ENCODE data around the gene RTCA. TPM values are rescaled to one million over a fixed set of nuclear protein-coding genes. Genes with fewer than 3 reads are reported as not detected.
"Not testable (repeated sequence)": the region's sequence is repeated elsewhere in the genome, so short reads cannot be mapped to it uniquely, and the experiment has no call there.

RTCA gene
- total RNA-seq, 4 donors from 2014 or later: 6.0 to 41.9 (median 36.1) TPM

DNA sequence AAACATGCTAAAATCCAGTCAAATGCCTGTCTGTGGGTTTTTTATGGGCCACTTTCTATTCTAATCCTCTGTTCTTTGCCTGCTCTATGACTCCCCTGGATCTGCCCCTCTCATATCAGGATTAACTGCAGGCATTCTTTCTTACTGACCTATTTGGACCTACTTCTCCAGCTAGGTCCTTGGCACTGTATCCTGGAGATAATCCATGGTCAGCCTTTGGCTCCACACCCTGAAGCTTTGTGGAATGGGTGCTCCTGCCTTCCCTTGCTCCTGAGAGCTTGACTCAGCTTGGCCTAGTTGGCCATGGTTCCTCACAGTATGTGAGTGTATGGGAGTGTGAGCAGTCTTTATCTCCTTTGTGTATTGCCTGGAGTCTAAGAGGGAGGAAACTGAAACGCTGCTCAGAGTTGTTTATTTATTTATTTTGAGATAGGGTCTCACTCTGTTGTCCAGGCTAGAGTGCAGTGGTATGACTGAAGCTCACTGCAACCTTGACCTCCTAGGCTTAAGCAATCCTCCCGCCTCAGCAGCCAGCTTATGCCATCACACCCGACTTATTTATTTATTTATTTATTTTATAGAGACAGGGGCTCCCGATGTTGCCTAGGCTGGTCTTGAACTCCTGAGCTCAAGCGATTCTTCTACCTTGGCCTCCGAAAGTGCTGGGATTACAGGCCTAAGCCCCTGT is 57.5 kb downstream of the RTCA start:
- in situ Hi-C loops (cut with MboI; ENCODE audit: low pct_ligation_motif_present in 1 of 4, low pct_unique_long_range_greater_than_20kb in 1 of 4, low sequenced_read_pairs in 3 of 4): no loop called here
- no peak for DNase-seq
- no peaks in the 10 kb centered on the region for H3K27me3 ChIP-seq
- H3K27ac ChIP-seq: no peak overlapping the region
- intact Hi-C loops (cut with DNase I; ENCODE audit: low total_unique reads): no loop called here
- no peaks in the 10 kb centered on the region for H3K36me3 ChIP-seq
- no peak overlapping the region for H3K4me3 ChIP-seq
- H3K4me1 ChIP-seq: peaks cover 0 to 15% (median 0%) of the 10 kb centered on the region in 4 donors
- TF ChIP-seq EP300 (IDR thresholded peaks at IDR 0.05; ENCODE audit: low read depth) (no peak), POLR2AphosphoS5 (IDR thresholded peaks at IDR 0.05) (no peak), POLR2A (IDR thresholded peaks at IDR 0.05) (no peak)
- TF ChIP-seq, protein P1, sequence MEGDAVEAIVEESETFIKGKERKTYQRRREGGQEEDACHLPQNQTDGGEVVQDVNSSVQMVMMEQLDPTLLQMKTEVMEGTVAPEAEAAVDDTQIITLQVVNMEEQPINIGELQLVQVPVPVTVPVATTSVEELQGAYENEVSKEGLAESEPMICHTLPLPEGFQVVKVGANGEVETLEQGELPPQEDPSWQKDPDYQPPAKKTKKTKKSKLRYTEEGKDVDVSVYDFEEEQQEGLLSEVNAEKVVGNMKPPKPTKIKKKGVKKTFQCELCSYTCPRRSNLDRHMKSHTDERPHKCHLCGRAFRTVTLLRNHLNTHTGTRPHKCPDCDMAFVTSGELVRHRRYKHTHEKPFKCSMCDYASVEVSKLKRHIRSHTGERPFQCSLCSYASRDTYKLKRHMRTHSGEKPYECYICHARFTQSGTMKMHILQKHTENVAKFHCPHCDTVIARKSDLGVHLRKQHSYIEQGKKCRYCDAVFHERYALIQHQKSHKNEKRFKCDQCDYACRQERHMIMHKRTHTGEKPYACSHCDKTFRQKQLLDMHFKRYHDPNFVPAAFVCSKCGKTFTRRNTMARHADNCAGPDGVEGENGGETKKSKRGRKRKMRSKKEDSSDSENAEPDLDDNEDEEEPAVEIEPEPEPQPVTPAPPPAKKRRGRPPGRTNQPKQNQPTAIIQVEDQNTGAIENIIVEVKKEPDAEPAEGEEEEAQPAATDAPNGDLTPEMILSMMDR (IDR thresholded peaks at IDR 0.05): no peak
- peaks cover 6 to 9% of the 10 kb centered on the region in 2 donors for H3K9me3 ChIP-seq
- WGBS, 2 donors (ENCODE audit: low coverage in 1 of 2): 89 to 92% methylated on average over 5 to 6 of the region's 6 CpGs

DNA sequence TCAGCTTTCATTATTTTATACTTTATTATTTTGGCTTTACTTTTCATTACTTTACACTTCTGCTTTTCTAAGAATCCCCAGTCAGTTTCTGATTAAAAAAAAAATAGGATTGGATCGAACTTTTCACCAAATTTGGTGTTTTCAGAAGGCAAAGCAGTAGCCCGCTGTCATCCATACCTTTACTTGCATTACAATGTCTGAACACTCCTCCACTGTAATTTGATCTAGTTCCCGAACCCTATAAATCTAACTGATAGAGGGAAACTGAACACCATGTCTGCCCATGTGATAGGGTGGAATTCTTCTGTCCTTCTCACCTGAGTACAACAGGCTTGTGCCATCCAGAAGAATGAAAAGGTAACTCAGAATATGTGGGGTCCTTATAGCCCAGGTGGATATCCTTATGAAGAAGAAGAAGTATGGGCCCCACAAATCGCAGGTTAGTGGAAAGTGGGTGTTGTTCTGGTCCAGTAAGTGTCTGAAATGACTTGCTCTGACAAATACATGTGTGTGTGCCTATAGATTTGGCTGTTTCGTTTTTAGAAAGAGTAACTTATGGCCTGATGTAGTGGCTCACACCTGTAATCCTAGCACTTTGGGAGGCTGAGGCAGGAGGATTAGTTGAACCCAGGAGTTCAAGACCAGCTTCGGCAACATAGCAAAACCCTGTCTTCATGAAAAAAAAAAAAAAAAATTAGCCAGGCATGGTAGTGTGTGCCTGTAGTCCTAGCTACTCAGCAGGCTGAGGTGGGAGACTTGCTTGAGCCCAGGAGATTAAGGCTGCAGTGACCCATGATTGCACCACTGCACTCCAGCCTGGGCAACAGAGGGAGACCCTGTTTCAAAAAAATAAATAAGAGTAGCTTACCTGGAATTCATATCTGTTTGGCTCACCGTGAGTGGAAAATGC is 59.7 kb downstream of the RTCA start:
- in situ Hi-C loops (cut with MboI; ENCODE audit: low pct_ligation_motif_present in 1 of 4, low pct_unique_long_range_greater_than_20kb in 1 of 4, low sequenced_read_pairs in 3 of 4): no loop called here
- DNase-seq: no peak
- Histone ChIP-seq H3K36me3 (no peaks in the 10 kb centered on the region), H3K27ac (no peak overlapping the region), H3K4me3 (no peak overlapping the region), H3K4me1 (peaks cover 0 to 15% (median 0%) of the 10 kb centered on the region in 4 donors), H3K27me3 (no peaks in the 10 kb centered on the region), H3K9me3 (no peaks in the 10 kb centered on the region)
- WGBS, 2 donors (ENCODE audit: low coverage in 1 of 2): 74 to 78% methylated on average over 6 to 7 of the region's 7 CpGs
- TF ChIP-seq POLR2A (IDR thresholded peaks at IDR 0.05) (no peak), POLR2AphosphoS5 (IDR thresholded peaks at IDR 0.05) (no peak), EP300 (IDR thresholded peaks at IDR 0.05; ENCODE audit: low read depth) (no peak)
- TF ChIP-seq, protein P1 (IDR thresholded peaks at IDR 0.05): no peak
- intact Hi-C loops (cut with DNase I; ENCODE audit: low total_unique reads): no loop called here

DNA sequence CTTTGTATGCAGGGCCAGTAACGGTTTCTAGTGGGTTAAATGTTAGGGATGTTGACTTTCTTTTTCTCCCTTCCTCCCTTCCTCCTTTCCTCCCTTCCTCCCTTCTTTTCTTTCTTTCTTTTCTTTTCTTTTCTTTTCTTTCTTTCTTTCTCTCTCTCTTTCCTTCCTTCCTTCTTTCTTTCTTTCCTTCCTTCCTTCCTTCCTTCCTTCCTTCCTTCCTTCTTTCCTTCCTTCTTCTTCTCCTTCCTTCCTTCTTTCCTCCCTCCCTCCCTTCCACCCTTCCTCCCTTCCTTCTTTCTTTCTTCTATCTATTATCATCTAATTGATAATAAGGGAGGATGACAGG is 60.3 kb downstream of the RTCA start:
- DNase-seq; H3K36me3 ChIP-seq; H3K4me3 ChIP-seq; H3K27me3 ChIP-seq; H3K9me3 ChIP-seq; in situ Hi-C loops (cut with MboI; ENCODE audit: low pct_ligation_motif_present in 1 of 4, low pct_unique_long_range_greater_than_20kb in 1 of 4, low sequenced_read_pairs in 3 of 4); H3K27ac ChIP-seq; intact Hi-C loops (cut with DNase I; ENCODE audit: low total_unique reads): not testable (repeated sequence)
- 80 to 93% methylated on average over 1 of the region's 1 CpG for WGBS, 2 donors (ENCODE audit: low coverage in 1 of 2)
- H3K4me1 ChIP-seq: peaks cover 0 to 15% (median 0%) of the 10 kb centered on the region in 4 donors

DNA sequence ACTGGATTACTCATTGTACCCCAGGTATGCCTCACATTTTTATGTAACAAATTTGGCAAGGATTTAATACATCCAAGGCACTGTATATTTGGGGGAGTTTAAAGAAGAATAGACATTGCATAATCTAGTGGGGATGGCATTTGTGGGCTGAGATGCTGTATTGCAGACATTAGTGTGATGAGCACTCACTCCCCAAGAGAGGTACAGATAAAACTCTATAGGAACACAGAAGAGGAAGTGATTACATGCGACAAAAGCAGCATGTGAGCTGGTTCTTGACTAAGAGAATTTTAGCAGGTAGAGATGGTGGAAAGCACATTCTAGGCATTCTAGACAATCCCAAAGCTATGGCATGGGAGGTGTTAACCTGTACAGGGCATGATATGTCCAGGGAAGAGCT is 62.1 kb downstream of the RTCA start:
- DNase-seq: no peak
- WGBS, 2 donors (ENCODE audit: low coverage in 1 of 2): 84 to 88% methylated on average over 1 of the region's 1 CpG
- in situ Hi-C loops (cut with MboI; ENCODE audit: low pct_ligation_motif_present in 1 of 4, low pct_unique_long_range_greater_than_20kb in 1 of 4, low sequenced_read_pairs in 3 of 4): no loop called here

DNA sequence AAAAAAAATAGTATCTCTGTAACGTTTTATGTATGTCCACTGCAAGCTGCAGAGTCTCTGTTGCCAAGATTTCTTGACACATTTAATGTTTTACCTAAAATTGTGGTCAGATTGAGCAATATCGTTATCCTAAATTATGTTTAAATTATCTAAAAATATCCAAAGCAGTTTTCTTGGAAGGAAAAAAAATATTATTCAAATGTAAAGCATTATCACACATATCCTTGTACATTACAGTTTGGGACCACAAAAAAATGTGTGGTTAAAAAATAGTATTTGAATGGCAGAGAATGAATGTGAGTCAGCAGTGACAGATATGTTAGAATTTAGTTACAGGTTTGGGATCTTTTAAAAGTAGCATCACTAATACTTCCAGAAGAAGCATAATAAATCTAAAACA is 65.1 kb downstream of the RTCA start:
- intact Hi-C loops (cut with DNase I; ENCODE audit: low total_unique reads): not testable (repeated sequence)

More for the DNA sequence above, 62.1 kb downstream of the RTCA start:
- H3K27ac ChIP-seq: no peak overlapping the region
- no peaks in the 10 kb centered on the region for H3K36me3 ChIP-seq
- H3K4me1 ChIP-seq: peaks cover 0 to 7% (median 0%) of the 10 kb centered on the region in 4 donors
- H3K9me3 ChIP-seq: no peaks in the 10 kb centered on the region
- no peaks in the 10 kb centered on the region for H3K27me3 ChIP-seq
- H3K4me3 ChIP-seq: no peak overlapping the region
- intact Hi-C loops (cut with DNase I; ENCODE audit: low total_unique reads): no loop called here
- TF ChIP-seq POLR2A (IDR thresholded peaks at IDR 0.05): no peak
- TF ChIP-seq, protein P1 (IDR thresholded peaks at IDR 0.05): no peak
- no peak for TF ChIP-seq EP300 (IDR thresholded peaks at IDR 0.05; ENCODE audit: low read depth)
- TF ChIP-seq POLR2AphosphoS5 (IDR thresholded peaks at IDR 0.05): no peak

More for the DNA sequence above, 65.1 kb downstream of the RTCA start:
- H3K4me1 ChIP-seq; H3K9me3 ChIP-seq; H3K4me3 ChIP-seq; in situ Hi-C loops (cut with MboI; ENCODE audit: low pct_ligation_motif_present in 1 of 4, low pct_unique_long_range_greater_than_20kb in 1 of 4, low sequenced_read_pairs in 3 of 4); DNase-seq; H3K27ac ChIP-seq; H3K36me3 ChIP-seq; H3K27me3 ChIP-seq: not testable (repeated sequence)
- WGBS, 2 donors (ENCODE audit: low coverage in 1 of 2): 30 to 44% methylated on average over 2 of the region's 2 CpGs
